Ovary (tissue), 3 donors: ENCODE results near the gene CDH23.

Source experiments
- EP300 ChIP-seq: sonication (generic); formaldehyde crosslinking; IDR thresholded peaks from one replicate; pipeline ENCODE4 v1.6.1; 2017; ENCODE audit warnings: antibody characterized with exemption
- POLR2A ChIP-seq: fragments of 450-650 bp; IDR thresholded peaks from one replicate; pipeline ENCODE4 v1.6.1; 2017; ENCODE audit warnings: antibody characterized with exemption, mild to moderate bottlenecking, moderate library complexity
- TF ChIP-seq, protein P1 (sequence below), 3 donors: fragments of 450-650 bp in 2 of 3; fragments of 200-600 bp in 1 of 3; IDR thresholded peaks; one replicate each; pipeline versions ENCODE4 v1.5.1 to v1.8.0; 2016 to 2022; ENCODE audit warnings: antibody characterized with exemption in 3 of 3, mild to moderate bottlenecking in 1 of 3
- donor health status: DM: no; HTN: no; CAD: no.

DNA sequence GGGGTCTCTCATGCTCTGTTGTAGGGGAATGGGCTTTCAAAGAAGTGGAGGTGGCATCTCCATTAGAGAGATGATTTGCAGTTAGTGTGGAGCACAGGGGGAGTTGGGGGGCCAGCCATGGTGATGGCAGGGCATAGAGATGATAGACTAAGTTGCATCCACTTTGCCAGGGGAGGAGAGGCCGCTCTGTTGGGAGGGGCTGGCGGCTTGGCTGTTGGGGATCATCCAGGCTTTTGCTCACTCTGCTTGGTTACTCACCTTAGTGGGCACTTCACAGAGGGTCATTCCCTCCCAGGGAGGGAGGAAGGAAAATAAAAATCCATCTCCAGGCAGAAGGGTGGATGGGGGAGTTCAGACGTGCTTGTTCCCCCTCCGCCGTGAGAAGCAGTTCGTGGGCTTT lies 31.4 kb upstream of the CDH23 start:
- TF ChIP-seq, protein P1, sequence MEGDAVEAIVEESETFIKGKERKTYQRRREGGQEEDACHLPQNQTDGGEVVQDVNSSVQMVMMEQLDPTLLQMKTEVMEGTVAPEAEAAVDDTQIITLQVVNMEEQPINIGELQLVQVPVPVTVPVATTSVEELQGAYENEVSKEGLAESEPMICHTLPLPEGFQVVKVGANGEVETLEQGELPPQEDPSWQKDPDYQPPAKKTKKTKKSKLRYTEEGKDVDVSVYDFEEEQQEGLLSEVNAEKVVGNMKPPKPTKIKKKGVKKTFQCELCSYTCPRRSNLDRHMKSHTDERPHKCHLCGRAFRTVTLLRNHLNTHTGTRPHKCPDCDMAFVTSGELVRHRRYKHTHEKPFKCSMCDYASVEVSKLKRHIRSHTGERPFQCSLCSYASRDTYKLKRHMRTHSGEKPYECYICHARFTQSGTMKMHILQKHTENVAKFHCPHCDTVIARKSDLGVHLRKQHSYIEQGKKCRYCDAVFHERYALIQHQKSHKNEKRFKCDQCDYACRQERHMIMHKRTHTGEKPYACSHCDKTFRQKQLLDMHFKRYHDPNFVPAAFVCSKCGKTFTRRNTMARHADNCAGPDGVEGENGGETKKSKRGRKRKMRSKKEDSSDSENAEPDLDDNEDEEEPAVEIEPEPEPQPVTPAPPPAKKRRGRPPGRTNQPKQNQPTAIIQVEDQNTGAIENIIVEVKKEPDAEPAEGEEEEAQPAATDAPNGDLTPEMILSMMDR (IDR thresholded peaks at IDR 0.05), result no peak
- TF ChIP-seq POLR2A, result no peak
- no peak for TF ChIP-seq EP300
